Measurements from ENCODE around the gene HMGCS2.
A peak's percentile ranks its signal among the peaks of the same experiment; 100 is the strongest.

GRCh38 chr1:119742202-119742601 lies 26.5 kb downstream of the HMGCS2 start:
- TF ChIP-seq CTCF (IDR thresholded peaks at IDR 0.05) (no peak), POLR2A (IDR thresholded peaks at IDR 0.05; ENCODE audit: low read depth) (no peak), POLR2AphosphoS5 (IDR thresholded peaks at IDR 0.05) (peak in 1 of 2 donors; percentile 68)
